HepG2 (cell line): Measurements from ENCODE around the gene ADI1.
"Not testable (repeated sequence)": the region's sequence is repeated elsewhere in the genome, so short reads cannot be mapped to it uniquely, and the experiment has no call there.

Experiments
- HOXA3 ChIP-seq: sonication (generic); formaldehyde crosslinking; IDR thresholded peaks from 2 replicates; pipeline ENCODE4 v1.5.0; 2020; ENCODE audit warnings: missing genetic modification reagents
- ZNF335 ChIP-seq: sonication (generic); formaldehyde crosslinking; IDR thresholded peaks from 2 replicates; pipeline ENCODE4 v1.4.0; 2020; ENCODE audit warnings: missing genetic modification reagents
- ZNF841 ChIP-seq: sonication (generic); formaldehyde crosslinking; IDR thresholded peaks from 2 replicates; pipeline ENCODE4 v1.8.1; 2023; ENCODE audit warnings: missing genetic modification reagents, borderline replicate concordance

- not testable (repeated sequence) for TF ChIP-seq HOXA3, ZNF841, ZNF335 (CRISPR knock-in tag)
These were observed 26.9 kb downstream of the ADI1 start for GRCh38 chr2:3492475-3492787.
